HepG2 (cell line): Measurements from ENCODE around the gene KCNB1. TPM values are rescaled to one million over a fixed set of nuclear protein-coding genes. Genes with fewer than 3 reads are reported as not detected.

ENCODE experiments used
- ATAC-seq: fragments of 200-7000 bp; cut with Tn5 transposase; 3 replicates; pipeline ENCODE4 v1.9.1; 2020; ENCODE audit warnings: mild to moderate bottlenecking, moderate library complexity
- BruUV-seq: library from RNA; stranded (reverse); fragments of 400-500 nt; replicated peaks from 2 replicates; lab custom pipeline; 2021; lab: Mats Ljungman, UMichigan
- CTCF ChIA-PET: fragments of 300-600 bp; formaldehyde crosslinking; extraction: SDS; loops from one replicate; lab custom pipeline; 2021; ENCODE audit warnings: low total read pairs, inconsistent platforms, low intra/inter-chr PET ratio; lab: Yijun Ruan, JAX
- POLR2A ChIA-PET: fragments of 350-600 bp; sonication (Branson Sonifier 250); formaldehyde crosslinking; loops from one replicate; lab custom pipeline; 2020; ENCODE audit warnings: antibody characterized with exemption, inconsistent platforms; lab: Yijun Ruan, JAX
- DNase-seq: peaks from one replicate; pipeline ENCODE4 v3.0.0-alpha.2; 2015; ENCODE audit warnings: low spot score
- FAIRE-seq: peaks from 3 replicates; lab custom pipeline; 2011; peaks lifted over from hg19 to GRCh38; lab: Jason Lieb, UNC
- H2AFZ ChIP-seq: one replicate; pipeline ENCODE4 v1.6.1; 2011; ENCODE audit warnings: low read length, inconsistent platforms
- H3K27ac ChIP-seq: fragments of 300-600 bp; 3 replicates; pipeline ENCODE4 v1.8.0; 2011; ENCODE audit warnings: mixed run types, mild to moderate bottlenecking, mixed read lengths, low read length, inconsistent platforms; ENCODE audit not compliant: insufficient read depth; ENCODE audit errors: extremely low read length
- H3K27me3 ChIP-seq, 2 experiments: fragments of 200-600 bp in 1 of 2; 2 replicates in 1 of 2; 3 replicates in 1 of 2; pipeline versions ENCODE4 v1.6.0 to v1.8.0; 2011; ENCODE audit warnings: low read length in 2 of 2, mild to moderate bottlenecking in 2 of 2, moderate library complexity in 2 of 2, inconsistent platforms in 1 of 2; ENCODE audit not compliant: insufficient read depth in 2 of 2, control insufficient read depth in 1 of 2
- H3K36me3 ChIP-seq, 2 experiments: fragments of 200-600 bp in 1 of 2; replicated peaks in 1 of 2; 2 replicates in 1 of 2; 3 replicates in 1 of 2; pipeline versions ENCODE4 v1.5.1 to v1.8.0; 2011; ENCODE audit warnings: low read length in 2 of 2, inconsistent platforms in 1 of 2; ENCODE audit not compliant: insufficient read depth in 2 of 2, control insufficient read depth in 1 of 2
- H3K4me1 ChIP-seq: 2 replicates; pipeline ENCODE4 v1.5.1; 2012; ENCODE audit warnings: low read length, inconsistent platforms; ENCODE audit not compliant: insufficient read depth
- H3K4me2 ChIP-seq: 2 replicates; pipeline ENCODE4 v1.6.0; 2011; ENCODE audit warnings: low read depth, low read length, inconsistent platforms
- H3K4me3 ChIP-seq, 3 experiments: fragments of 200-600 bp in 1 of 3; sonication (generic), shearing (Covaris generic) in 1 of 3; replicated peaks in 1 of 3; 2 replicates each; pipeline ENCODE4 v1.5.1; 2011 to 2016; ENCODE audit warnings: low read length in 3 of 3, inconsistent platforms in 2 of 3, low read depth in 2 of 3, mild to moderate bottlenecking in 2 of 3, control low read depth in 1 of 3, mixed read lengths in 1 of 3; ENCODE audit not compliant: insufficient read depth in 1 of 3
- H3K79me2 ChIP-seq: one replicate; pipeline ENCODE4 v1.6.1; 2011; ENCODE audit warnings: low read length, inconsistent platforms; ENCODE audit not compliant: insufficient read depth
- H3K9ac ChIP-seq: 2 replicates; pipeline ENCODE4 v1.6.0; 2011; ENCODE audit warnings: mild to moderate bottlenecking, low read depth, low read length, inconsistent platforms; ENCODE audit not compliant: insufficient read depth
- H3K9me3 ChIP-seq: 2 replicates; pipeline ENCODE4 v1.5.1; 2012; ENCODE audit warnings: mild to moderate bottlenecking, low read length
- H4K20me1 ChIP-seq: 2 replicates; pipeline ENCODE4 v1.6.0; 2011; ENCODE audit warnings: inconsistent platforms, mild to moderate bottlenecking, low read length, moderate library complexity; ENCODE audit not compliant: insufficient read depth
- BRD4 ChIP-seq: sonication (generic); formaldehyde crosslinking; IDR thresholded peaks from 2 replicates; pipeline ENCODE4 v1.4.0; 2020; ENCODE audit warnings: missing genetic modification reagents
- CAMTA2 ChIP-seq: sonication (generic); formaldehyde crosslinking; IDR thresholded peaks from 2 replicates; pipeline ENCODE4 v1.4.0; 2020; ENCODE audit warnings: mild to moderate bottlenecking, missing genetic modification reagents, borderline replicate concordance
- CHD4 ChIP-seq: fragments of 200-600 bp; sonication (generic); IDR thresholded peaks from 2 replicates; pipeline ENCODE4 v1.7.0; 2017; ENCODE audit warnings: mild to moderate bottlenecking, low read length, borderline replicate concordance
- E2F2 ChIP-seq: sonication (generic); formaldehyde crosslinking; IDR thresholded peaks from 2 replicates; pipeline ENCODE4 v1.4.0; 2020; ENCODE audit warnings: missing genetic modification reagents, borderline replicate concordance
- RAD51 ChIP-seq: fragments of 450-650 bp; IDR thresholded peaks from 2 replicates; pipeline ENCODE4 v1.6.1; 2016; ENCODE audit warnings: borderline replicate concordance
- TOE1 ChIP-seq: sonication (generic); formaldehyde crosslinking; IDR thresholded peaks from 2 replicates; pipeline ENCODE4 v1.4.0; 2020; ENCODE audit warnings: mild to moderate bottlenecking, missing genetic modification reagents
- ZNF143 ChIP-seq: sonication (generic); formaldehyde crosslinking; IDR thresholded peaks from 2 replicates; pipeline ENCODE4 v1.4.0; 2020; ENCODE audit warnings: missing genetic modification reagents
- ZNF30 ChIP-seq: sonication (generic); formaldehyde crosslinking; IDR thresholded peaks from 2 replicates; pipeline ENCODE4 v1.5.0; 2020; ENCODE audit warnings: mild to moderate bottlenecking, missing genetic modification reagents
- ZNF414 ChIP-seq: sonication (generic); formaldehyde crosslinking; IDR thresholded peaks from 2 replicates; pipeline ENCODE4 v1.5.0; 2020; ENCODE audit warnings: missing genetic modification reagents
- ZNF547 ChIP-seq: sonication (generic); formaldehyde crosslinking; IDR thresholded peaks from 2 replicates; pipeline ENCODE4 v1.5.1; 2020; ENCODE audit warnings: mild to moderate bottlenecking, missing genetic modification reagents
- ZNF770 ChIP-seq: sonication (generic); formaldehyde crosslinking; IDR thresholded peaks from 2 replicates; pipeline ENCODE4 v1.5.0; 2020; ENCODE audit warnings: mild to moderate bottlenecking, missing genetic modification reagents
- WGBS: methylation state at CpG from one replicate; pipeline ENCODE4 v1.1.6; 2017; ENCODE audit warnings: low lambda C conversion rate; 5-methylcytosine and 5-hydroxymethylcytosine counted together
- in situ Hi-C: cut with HindIII; loops from 2 replicates; pipeline ENCODE4 v1.10.0; 2017; ENCODE audit warnings: low pct_unique_long_range_greater_than_20kb; ENCODE audit not compliant: extremely low pct_ligation_motif_present
- intact Hi-C: fragments of 100-400 bp; cut with micrococcal nuclease; formaldehyde crosslinking; loops from one replicate; pipeline ENCODE4 v1.10.0; 2022; ENCODE audit not compliant: unreplicated experiment
- polyA plus RNA-seq, 8 experiments: library from polyadenylated mRNA; depleted of rRNA in 3 of 8; stranded (reverse) in 7 of 8; unstranded in 1 of 8; fragments of >200 nt; fragmentation: Illumina TruSeq in 4 of 8; extraction: Trizol in 4 of 8; gene quantifications; 2 replicates each; pipeline versions ENCODE4 v1.2.1 to v1.2.3, GENCODE V29; 2011 to 2016; ENCODE audit warnings: low read depth in 4 of 8, missing spikeins in 1 of 8, mixed read lengths in 1 of 8; ENCODE audit not compliant: insufficient read depth in 1 of 8
- total RNA-seq, 5 experiments: library from RNA; depleted of rRNA; stranded (reverse); fragments of >200 nt; fragmentation: Illumina TruSeq; extraction: Trizol; gene quantifications; 2 replicates each; pipeline ENCODE4 v1.2.3, GENCODE V29; 2016; ENCODE audit warnings: low read depth in 1 of 5

Gene KCNB1
- total and polyA plus RNA-seq, 2 of the 13 experiments (the other 11 are each of a cell fraction or from before 2014, with no cell fraction given), result 0.02 TPM; not detected in 1

GRCh38 chr20:49366687-49367086 lies 115.8 kb downstream of the KCNB1 start:
- no peaks in the 10 kb centered on the region for H4K20me1 ChIP-seq
- H3K79me2 ChIP-seq, result no peaks in the 10 kb centered on the region
- no peak overlapping the region for H2AFZ ChIP-seq
- CTCF ChIA-PET, result no interaction called here
- in situ Hi-C loops (no loop called here), intact Hi-C loops (no loop called here)
- WGBS, result 3% methylated on average over 1 of the region's 1 CpG
- no peaks in the 10 kb centered on the region for H3K36me3 ChIP-seq
- no peak overlapping the region for H3K4me3 ChIP-seq
- ATAC-seq (no peak), DNase-seq (no peak), FAIRE-seq (no peak)
- TF ChIP-seq E2F2 (CRISPR knock-in tag) (no peak), CHD4 (no peak), BRD4 (CRISPR knock-in tag) (no peak), ZNF770 (no peak), ZNF143 (no peak), ZNF547 (CRISPR knock-in tag) (no peak), ZNF30 (no peak), CAMTA2 (CRISPR knock-in tag) (no peak), RAD51 (no peak), TOE1 (CRISPR knock-in tag) (no peak), ZNF414 (CRISPR knock-in tag) (no peak)
- no peak overlapping the region for H3K9ac ChIP-seq
- H3K27ac ChIP-seq, result no peak overlapping the region
- POLR2A ChIA-PET, result no interaction called here
- H3K9me3 ChIP-seq, result no peaks in the 10 kb centered on the region
- no TSS peak for BruUV-seq
- peaks cover 1 to 64% of the 10 kb centered on the region in 2 experiments; a peak in 3 of 5 replicates for H3K27me3 ChIP-seq
- no peaks in the 10 kb centered on the region for H3K4me1 ChIP-seq
- no peak overlapping the region for H3K4me2 ChIP-seq
